B cell (primary cell): ENCODE results near the gene SYNRG. TPM values are rescaled to one million over a fixed set of nuclear protein-coding genes. Genes with fewer than 3 reads are reported as not detected.

Source experiments
- ATAC-seq: fragments of 200-7000 bp; cut with Tn5 transposase; one replicate; pipeline ENCODE4 v1.10.0; 2021; ENCODE audit warnings: low read depth, mild to moderate bottlenecking, moderate number of reproducible peaks, moderate library complexity
- CTCF ChIA-PET: fragments of 350-600 bp; sonication (Branson Sonifier 250); formaldehyde crosslinking; loops from one replicate; lab custom pipeline; 2021; ENCODE audit warnings: antibody characterized with exemption, inconsistent platforms; lab: Charles Lee
- POLR2A ChIA-PET: fragments of 350-600 bp; sonication (Branson Sonifier 250); formaldehyde crosslinking; loops from one replicate; lab custom pipeline; 2021; ENCODE audit warnings: antibody characterized with exemption; lab: Charles Lee
- DNase-seq: peaks from one replicate; pipeline ENCODE4 v3.0.0; 2013
- H2AFZ ChIP-seq: 2 replicates; pipeline ENCODE4 v1.6.1; 2012; ENCODE audit warnings: mild to moderate bottlenecking, low read depth, low read length; ENCODE audit not compliant: insufficient read depth, poor library complexity, severe bottlenecking
- H3K27ac ChIP-seq, 2 donors: 1 replicate in 1 of 2; 2 replicates in 1 of 2; pipeline ENCODE4 v1.5.1; 2012 to 2013; ENCODE audit warnings: low read length in 2 of 2, mild to moderate bottlenecking in 2 of 2, moderate library complexity in 1 of 2
- H3K27me3 ChIP-seq, 4 experiments: fragments of 200-600 bp in 1 of 4; sonication (generic) in 1 of 4; replicated peaks in 1 of 4; 1 replicate in 2 of 4; 2 replicates in 2 of 4; pipeline versions ENCODE4 v1.6.1 to v1.7.0; 2013 to 2016; ENCODE audit warnings: low read length in 3 of 4, mild to moderate bottlenecking in 2 of 4, mixed read lengths in 1 of 4, moderate library complexity in 1 of 4; ENCODE audit not compliant: insufficient read depth in 4 of 4, control insufficient read depth in 3 of 4; ENCODE audit errors: control extremely low read depth in 1 of 4
- H3K36me3 ChIP-seq, 2 experiments: replicated peaks in 1 of 2; 1 replicate in 1 of 2; 2 replicates in 1 of 2; pipeline versions ENCODE4 v1.6.1 to v1.7.1; 2013; ENCODE audit warnings: low read length in 1 of 2; ENCODE audit not compliant: insufficient read depth in 2 of 2, control insufficient read depth in 1 of 2; ENCODE audit errors: control extremely low read depth in 1 of 2, extremely low read depth in 1 of 2
- H3K4me1 ChIP-seq, 2 donors: fragments of 200-600 bp in 1 of 2; sonication (generic) in 1 of 2; 1 replicate in 1 of 2; 2 replicates in 1 of 2; pipeline versions ENCODE4 v1.5.1 to v1.6.1; 2013 to 2017; ENCODE audit warnings: low read length in 2 of 2; ENCODE audit not compliant: control insufficient read depth in 2 of 2, insufficient read depth in 2 of 2
- H3K4me2 ChIP-seq: replicated peaks from 2 replicates; pipeline ENCODE3; 2012; ENCODE audit warnings: mild to moderate bottlenecking, low read depth, low read length; ENCODE audit not compliant: poor library complexity, severe bottlenecking
- H3K4me3 ChIP-seq, 5 experiments: fragments of 200-600 bp in 1 of 5; sonication (generic) in 1 of 5; 1 replicate in 3 of 5; 2 replicates in 2 of 5; pipeline versions ENCODE4 v1.5.1 to v1.7.0; 2011 to 2016; ENCODE audit warnings: low read length in 4 of 5, mild to moderate bottlenecking in 4 of 5, low read depth in 2 of 5, control low read depth in 1 of 5, moderate library complexity in 1 of 5; ENCODE audit not compliant: insufficient read depth in 1 of 5; ENCODE audit errors: control extremely low read depth in 1 of 5, extremely low read depth in 1 of 5
- H3K79me2 ChIP-seq: fragments of 200-600 bp; sonication (generic); one replicate; pipeline ENCODE4 v1.6.0; 2016; ENCODE audit warnings: low read length; ENCODE audit not compliant: control insufficient read depth, insufficient read depth
- H3K9ac ChIP-seq: fragments of 200-600 bp; sonication (generic); 2 replicates; pipeline ENCODE4 v1.6.1; 2017; ENCODE audit warnings: mild to moderate bottlenecking, low read length, moderate library complexity
- H3K9me3 ChIP-seq, 3 donors: one replicate each; pipeline versions ENCODE4 v1.6.1 to v1.7.1; 2013; ENCODE audit warnings: low read length in 2 of 3; ENCODE audit not compliant: control insufficient read depth in 2 of 3, insufficient read depth in 1 of 3; ENCODE audit errors: control extremely low read depth in 1 of 3
- H4K20me1 ChIP-seq: 2 replicates; pipeline ENCODE4 v1.6.0; 2012; ENCODE audit warnings: mild to moderate bottlenecking, low read length; ENCODE audit not compliant: insufficient read depth, control insufficient read depth, poor library complexity, severe bottlenecking
- H3K27ac Mint-ChIP-seq: one replicate; pipeline ENCODE4 v1.8.0; 2021; ENCODE audit warnings: mixed read lengths
- H3K27me3 Mint-ChIP-seq: one replicate; pipeline ENCODE4 v1.8.0; 2021; ENCODE audit warnings: mixed read lengths
- H3K4me1 Mint-ChIP-seq: one replicate; pipeline ENCODE4 v1.8.0; 2021; ENCODE audit warnings: mixed read lengths
- H3K4me3 Mint-ChIP-seq: one replicate; pipeline ENCODE4 v1.8.0; 2021; ENCODE audit warnings: mixed read lengths
- H3K9me3 Mint-ChIP-seq: one replicate; pipeline ENCODE4 v1.8.0; 2022; ENCODE audit warnings: mixed read lengths; ENCODE audit not compliant: insufficient read depth
- CTCF ChIP-seq: fragments of 200-600 bp; IDR thresholded peaks from one replicate; pipeline ENCODE4 v1.8.0; 2022; ENCODE audit warnings: antibody characterized with exemption, mild to moderate bottlenecking
- EZH2 ChIP-seq: IDR thresholded peaks from 2 replicates; pipeline ENCODE4 v1.6.1; 2012; ENCODE audit warnings: borderline replicate concordance, low read depth, mild to moderate bottlenecking, moderate library complexity, low read length; ENCODE audit not compliant: insufficient read depth, poor library complexity, severe bottlenecking
- WGBS: methylation state at CpG from one replicate; pipeline ENCODE4 v1.1.5; 2013; ENCODE audit warnings: missing lambda C conversion rate; ENCODE audit not compliant: insufficient coverage; 5-methylcytosine and 5-hydroxymethylcytosine counted together
- intact Hi-C: fragments of 100-400 bp; cut with micrococcal nuclease; formaldehyde crosslinking; loops from one replicate; pipeline ENCODE4 v1.10.0; 2022
- polyA plus RNA-seq: library from polyadenylated mRNA; depleted of rRNA; stranded (reverse); fragments of >200 nt; gene quantifications from 2 replicates; pipeline ENCODE4 v1.2.3, GENCODE V29; 2012
- total RNA-seq, 2 donors: library from RNA; stranded (reverse); fragments of 120-200 nt in 1 of 2; gene quantifications; 1 replicate in 1 of 2; 2 replicates in 1 of 2; pipeline versions ENCODE4 v1.2.3 to v1.2.4, GENCODE V29; 2013 to 2022

The SYNRG gene
- total and polyA plus RNA-seq, 2 donors (not counting 1 experiment from before 2014, with no cell fraction given) = 31.8 to 113 TPM

GRCh38 chr17:37494401-37494831 is 114.8 kb downstream of the SYNRG start:
- Histone ChIP-seq H3K4me1 (peaks cover 7 to 11% of the 10 kb centered on the region in 2 donors), H3K27me3 (no peaks in the 10 kb centered on the region), H2AFZ (no peak overlapping the region), H3K27ac (no peak overlapping the region), H3K4me2 (no peak overlapping the region), H3K79me2 (no peaks in the 10 kb centered on the region), H3K36me3 (no peaks in the 10 kb centered on the region), H3K4me3 (no peak overlapping the region), H3K9me3 (no peaks in the 10 kb centered on the region), H4K20me1 (no peaks in the 10 kb centered on the region), H3K9ac (no peak overlapping the region)
- ATAC-seq = no peak
- ChIA-PET CTCF (interaction anchor here (0.7 kb wide), 1 partner anchor 11 kb away, joined by 3 read pairs; no protein-coding TSS in a partner anchor), POLR2A (no interaction called here)
- 96% methylated on average over 2 of the region's 3 CpGs for WGBS
- DNase-seq = no peak
- intact Hi-C loops = no loop called here
- no peak overlapping the region for H3K27ac Mint-ChIP-seq
- no peaks in the 10 kb centered on the region for H3K9me3 Mint-ChIP-seq
- no peak for TF ChIP-seq CTCF
- TF ChIP-seq EZH2 = no peak
- H3K27me3 Mint-ChIP-seq = no peaks in the 10 kb centered on the region
- peaks cover 17% of the 10 kb centered on the region for H3K4me1 Mint-ChIP-seq
- H3K4me3 Mint-ChIP-seq = no peak overlapping the region

GRCh38 chr17:37493249-37494027 is 115.8 kb downstream of the SYNRG start:
- POLR2A ChIA-PET = no interaction called here
- H3K9me3 ChIP-seq = no peaks in the 10 kb centered on the region
- H3K27me3 Mint-ChIP-seq = no peaks in the 10 kb centered on the region
- no peaks in the 10 kb centered on the region for H3K27me3 ChIP-seq
- H3K27ac Mint-ChIP-seq = no peak overlapping the region
- WGBS = no CpG with 5 or more reads among the region's 2 CpGs
- peaks cover 23% of the 10 kb centered on the region for H3K4me1 Mint-ChIP-seq
- intact Hi-C loops = no loop called here
- no peak overlapping the region for H3K4me3 ChIP-seq
- H3K4me1 ChIP-seq = peaks cover 12 to 17% of the 10 kb centered on the region in 2 donors
- no peak overlapping the region for H3K9ac ChIP-seq
- ATAC-seq (no peak), DNase-seq (no peak)
- H3K4me2 ChIP-seq = no peak overlapping the region
- H3K27ac ChIP-seq = no peak overlapping the region
- TF ChIP-seq CTCF = no peak
- TF ChIP-seq EZH2 = no peak
- CTCF ChIA-PET = interaction anchor here (0.7 kb wide), 1 partner anchor 10 kb away, joined by 3 read pairs; no protein-coding TSS in a partner anchor
- H4K20me1 ChIP-seq = no peaks in the 10 kb centered on the region
- H3K4me3 Mint-ChIP-seq = no peak overlapping the region
- no peaks in the 10 kb centered on the region for H3K79me2 ChIP-seq
- no peaks in the 10 kb centered on the region for H3K36me3 ChIP-seq
- no peaks in the 10 kb centered on the region for H3K9me3 Mint-ChIP-seq
- H2AFZ ChIP-seq = no peak overlapping the region
